H9 (cell line): ENCODE data around the gene NKX6-2. TPM values are rescaled to one million over a fixed set of nuclear protein-coding genes. Genes with fewer than 3 reads are reported as not detected.

Experiments
- DNase-seq: peaks from one replicate; pipeline ENCODE4 v3.0.0-alpha.2; 2017
- H2AFZ ChIP-seq: one replicate; pipeline ENCODE4 v1.6.1; 2013; ENCODE audit warnings: mild to moderate bottlenecking, low read length, control low read depth, moderate library complexity
- H2AK5ac ChIP-seq: 2 replicates; pipeline ENCODE4 v1.6.1; 2013; ENCODE audit warnings: low read length, control low read depth, mixed read lengths; ENCODE audit not compliant: insufficient read length
- H2BK120ac ChIP-seq: one replicate; pipeline ENCODE4 v1.6.1; 2013; ENCODE audit warnings: low read depth, mild to moderate bottlenecking, low read length, control low read depth, inconsistent platforms; ENCODE audit not compliant: poor library complexity, severe bottlenecking
- H2BK12ac ChIP-seq: 2 replicates; pipeline ENCODE4 v1.6.1; 2013; ENCODE audit warnings: low read length, control low read depth, mixed read lengths, low read depth; ENCODE audit not compliant: insufficient read length
- H2BK15ac ChIP-seq: 2 replicates; pipeline ENCODE4 v1.6.1; 2013; ENCODE audit warnings: low read depth, low read length, control low read depth
- H2BK20ac ChIP-seq: one replicate; pipeline ENCODE4 v1.6.1; 2013; ENCODE audit warnings: low read depth, mild to moderate bottlenecking, low read length, control low read depth, inconsistent platforms; ENCODE audit not compliant: poor library complexity, severe bottlenecking
- H2BK5ac ChIP-seq: 2 replicates; pipeline ENCODE4 v1.6.1; 2013; ENCODE audit warnings: low read length, control low read depth, mixed read lengths; ENCODE audit not compliant: insufficient read length
- H3K14ac ChIP-seq: 2 replicates; pipeline ENCODE4 v1.6.1; 2013; ENCODE audit warnings: low read length, control low read depth; ENCODE audit not compliant: insufficient read depth
- H3K18ac ChIP-seq: 2 replicates; pipeline ENCODE4 v1.6.1; 2013; ENCODE audit warnings: low read depth, mild to moderate bottlenecking, mixed read lengths, low read length, control low read depth; ENCODE audit not compliant: insufficient read length
- H3K23ac ChIP-seq: 2 replicates; pipeline ENCODE4 v1.6.1; 2013; ENCODE audit warnings: low read length, control low read depth, mixed read lengths, low read depth; ENCODE audit not compliant: insufficient read length
- H3K23me2 ChIP-seq: 2 replicates; pipeline ENCODE4 v1.6.1; 2013; ENCODE audit warnings: low read depth, mild to moderate bottlenecking, mixed read lengths, low read length, control low read depth; ENCODE audit not compliant: insufficient read length, poor library complexity, severe bottlenecking
- H3K27ac ChIP-seq: 2 replicates; pipeline ENCODE4 v1.5.1; 2013; ENCODE audit warnings: low read length, control low read depth, mixed read lengths, low read depth; ENCODE audit not compliant: insufficient read length
- H3K27me3 ChIP-seq: 2 replicates; pipeline ENCODE4 v1.6.1; 2013; ENCODE audit warnings: low read length, control low read depth, inconsistent platforms; ENCODE audit not compliant: insufficient read depth
- H3K4ac ChIP-seq: 2 replicates; pipeline ENCODE4 v1.6.1; 2013; ENCODE audit warnings: low read depth, mild to moderate bottlenecking, control low read depth, inconsistent platforms, low read length, moderate library complexity
- H3K4me1 ChIP-seq: 2 replicates; pipeline ENCODE4 v1.6.1; 2013; ENCODE audit warnings: low read length, control low read depth, inconsistent platforms; ENCODE audit not compliant: insufficient read depth
- H3K4me2 ChIP-seq: 2 replicates; pipeline ENCODE4 v1.6.1; 2013; ENCODE audit warnings: low read length, control low read depth, mixed read lengths; ENCODE audit not compliant: insufficient read length, insufficient read depth
- H3K56ac ChIP-seq: 2 replicates; pipeline ENCODE4 v1.6.1; 2013; ENCODE audit warnings: low read depth, mild to moderate bottlenecking, mixed read lengths, low read length, control low read depth; ENCODE audit not compliant: insufficient read length
- H3K79me1 ChIP-seq: 2 replicates; pipeline ENCODE4 v1.6.1; 2013; ENCODE audit warnings: low read depth, mild to moderate bottlenecking, moderate library complexity, low read length, control low read depth, inconsistent platforms; ENCODE audit not compliant: insufficient read depth, poor library complexity, severe bottlenecking
- H3K79me2 ChIP-seq: 2 replicates; pipeline ENCODE4 v1.6.1; 2013; ENCODE audit warnings: low read length, control low read depth, inconsistent platforms; ENCODE audit not compliant: insufficient read depth
- H3K9ac ChIP-seq: 2 replicates; pipeline ENCODE4 v1.6.1; 2013; ENCODE audit warnings: low read length, control low read depth, mixed read lengths; ENCODE audit not compliant: insufficient read length; ENCODE audit errors: extremely low read depth
- H3K9me3 ChIP-seq: one replicate; pipeline ENCODE4 v1.6.1; 2013; ENCODE audit warnings: low read depth, low read length, inconsistent platforms; ENCODE audit not compliant: control insufficient read depth
- H3T11ph ChIP-seq: one replicate; pipeline ENCODE4 v1.6.1; 2013; ENCODE audit warnings: mild to moderate bottlenecking, low read length, control low read depth, inconsistent platforms
- H4K20me1 ChIP-seq: one replicate; pipeline ENCODE4 v1.6.1; 2013; ENCODE audit not compliant: control insufficient read depth, insufficient read length, insufficient read depth
- H4K5ac ChIP-seq: 2 replicates; pipeline ENCODE4 v1.6.1; 2013; ENCODE audit warnings: low read depth, mild to moderate bottlenecking, mixed read lengths, low read length, control low read depth; ENCODE audit not compliant: insufficient read length
- H4K8ac ChIP-seq: replicated peaks from 2 replicates; pipeline ENCODE4 v1.6.1; 2013; ENCODE audit warnings: low read length, control low read depth, mixed read lengths, low read depth; ENCODE audit not compliant: insufficient read length
- H4K91ac ChIP-seq: 2 replicates; pipeline ENCODE4 v1.6.1; 2013; ENCODE audit warnings: low read depth, mild to moderate bottlenecking, moderate library complexity, mixed read lengths, low read length, control low read depth; ENCODE audit not compliant: insufficient read length
- H3K27ac Mint-ChIP-seq, 3 experiments: 2 replicates in 2 of 3; 3 replicates in 1 of 3; pipeline ENCODE4 v1.8.0; 2020 to 2021; ENCODE audit warnings: mixed read lengths in 3 of 3, mild to moderate bottlenecking in 1 of 3, moderate library complexity in 1 of 3
- H3K27me3 Mint-ChIP-seq: 2 replicates; pipeline ENCODE4 v1.8.0; 2021; ENCODE audit warnings: low read depth, mild to moderate bottlenecking, moderate library complexity, mixed read lengths
- H3K36me3 Mint-ChIP-seq, 3 experiments: 2 replicates in 2 of 3; 3 replicates in 1 of 3; pipeline ENCODE4 v1.8.0; 2020 to 2021; ENCODE audit warnings: low read depth in 3 of 3, mixed read lengths in 3 of 3; ENCODE audit not compliant: insufficient read depth in 1 of 3
- H3K4me1 Mint-ChIP-seq, 2 experiments: 2 replicates each; pipeline ENCODE4 v1.8.0; 2020; ENCODE audit warnings: mixed read lengths in 2 of 2
- H3K4me3 Mint-ChIP-seq, 2 experiments: 2 replicates in 1 of 2; 3 replicates in 1 of 2; pipeline ENCODE4 v1.8.0; 2020 to 2021; ENCODE audit warnings: mild to moderate bottlenecking in 2 of 2, mixed read lengths in 2 of 2, moderate library complexity in 1 of 2
- H3K9me3 Mint-ChIP-seq, 2 experiments: 2 replicates in 1 of 2; 3 replicates in 1 of 2; pipeline ENCODE4 v1.8.0; 2020; ENCODE audit warnings: mild to moderate bottlenecking in 2 of 2, mixed read lengths in 2 of 2, moderate library complexity in 1 of 2
- CTCF ChIP-seq: fragments of 200-600 bp; sonication (generic); conservative IDR thresholded peaks from 3 replicates; pipeline ENCODE4 v1.8.0; 2021; ENCODE audit warnings: antibody characterized with exemption, mild to moderate bottlenecking
- WGBS: extraction: QIAGEN DNeasy Blood & Tissue Kit; methylation state at CpG from one replicate; pipeline ENCODE4 v1.1.7; 2013; ENCODE audit warnings: missing lambda C conversion rate, low lambda C conversion rate, mixed read lengths; ENCODE audit not compliant: insufficient read length; ENCODE audit errors: extremely low coverage; 5-methylcytosine and 5-hydroxymethylcytosine counted together
- total RNA-seq: library from RNA; stranded (reverse); gene quantifications from 2 replicates; pipeline ENCODE4 v1.2.1, GENCODE V29; 2021

The NKX6-2 gene
- total RNA-seq, 1 experiment from 2014 or later, result 0.13 TPM

- Histone ChIP-seq H3K9me3 (no peaks in the 10 kb centered on the region), H2AK5ac (no peak overlapping the region), H3K23ac (no peak overlapping the region), H4K5ac (no peak overlapping the region), H3K27me3 (no peaks in the 10 kb centered on the region), H2BK15ac (no peak overlapping the region), H3K4me1 (no peaks in the 10 kb centered on the region; the same call in 1 of the 2 replicates), H3K18ac (no peak overlapping the region), H3K79me2 (no peaks in the 10 kb centered on the region), H2BK120ac (no peak overlapping the region), H2AFZ (no peak overlapping the region), H2BK12ac (no peak overlapping the region), H2BK20ac (no peak overlapping the region), H3K9ac (no peak overlapping the region), H4K8ac (no peak overlapping the region), H3K27ac (no peak overlapping the region), H3K4me2 (no peak overlapping the region), H3K23me2 (no peaks in the 10 kb centered on the region), H3K56ac (no peak overlapping the region), H4K20me1 (no peaks in the 10 kb centered on the region), H4K91ac (no peak overlapping the region), H3T11ph (no peak overlapping the region), H3K4ac (no peak overlapping the region), H3K14ac (no peak overlapping the region), H2BK5ac (no peak overlapping the region), H3K79me1 (no peaks in the 10 kb centered on the region)
- H3K9me3 Mint-ChIP-seq, result no peaks in the 10 kb centered on the region
- peaks cover 2% of the 10 kb centered on the region; the same call in 1 of the 2 replicates for H3K27me3 Mint-ChIP-seq
- peak overlapping the region in 1 of 3 experiments; percentile 85; a peak in 1 of 7 replicates for H3K27ac Mint-ChIP-seq
- TF ChIP-seq CTCF, result no peak
- H3K4me3 Mint-ChIP-seq, result no peak overlapping the region
- H3K4me1 Mint-ChIP-seq, result peaks cover 24 to 29% of the 10 kb centered on the region in 2 experiments
- H3K36me3 Mint-ChIP-seq, result peaks cover 0 to 2% (median 0%) of the 10 kb centered on the region in 3 experiments; a peak in 3 of 7 replicates
- DNase-seq, result no peak
- no CpG with 5 or more reads among the region's 22 CpGs for WGBS
Measured at GRCh38 chr10:132749371-132749795, 36.6 kb downstream of the NKX6-2 start.
